ENCODE results near the gene GPR45. TPM values are rescaled to one million over a fixed set of nuclear protein-coding genes. Genes with fewer than 3 reads are reported as not detected.

The GPR45 gene
- total RNA-seq, 2 donors from 2014 or later: not detected

Other genes starting within 250 kb of the GPR45 start
- 10 to 100 TPM; 26.8 to 29.8 TPM for gene MRPS9, start 203.7 kb upstream of the GPR45 start, total RNA-seq
- 10 to 100 TPM; 19.9 to 38.0 TPM for gene TGFBRAP1, start 88.0 kb downstream of the GPR45 start, total RNA-seq
- gene C2orf49, start 95.8 kb downstream of the GPR45 start, total RNA-seq: 10 to 100 TPM; 16.5 to 17.6 TPM
- gene FHL2, start 157.3 kb downstream of the GPR45 start, total RNA-seq: under 1 TPM in 1 of 2 donors, not detected in 1; 0.95 TPM

All from natural killer cell treated with Interleukin-12 subunit alpha and Interleukin-12 subunit beta and Interleukin-15 and Interleukin-18, amount 100 ng/mL, for 72 hours (primary cell).